Neural progenitor cell (in vitro differentiated cells): ENCODE measurements around the gene BARD1. TPM values are rescaled to one million over a fixed set of nuclear protein-coding genes. Genes with fewer than 3 reads are reported as not detected.

Source experiments
- DNase-seq: peaks from one replicate; pipeline ENCODE4 v3.0.0-alpha.2; 2016; ENCODE audit warnings: low spot score
- H2AFZ ChIP-seq: fragments of 200-600 bp; sonication (generic); replicated peaks from 2 replicates; pipeline ENCODE4 v1.6.1; 2016; ENCODE audit warnings: antibody characterized with exemption
- H3F3A ChIP-seq: fragments of 200-600 bp; sonication (generic); 2 replicates; pipeline ENCODE4 v1.6.1; 2016; ENCODE audit warnings: antibody characterized with exemption, low read depth
- H3K27ac ChIP-seq: fragments of 200-600 bp; sonication (generic); 2 replicates; pipeline ENCODE4 v1.5.1; 2016; ENCODE audit warnings: mild to moderate bottlenecking
- H3K27me3 ChIP-seq: fragments of 200-600 bp; sonication (generic); 2 replicates; pipeline ENCODE4 v1.6.1; 2016; ENCODE audit warnings: mild to moderate bottlenecking, moderate library complexity
- H3K36me3 ChIP-seq: fragments of 200-600 bp; sonication (generic); 2 replicates; pipeline ENCODE4 v1.5.1; 2016
- H3K4me1 ChIP-seq: fragments of 200-600 bp; sonication (generic); 2 replicates; pipeline ENCODE4 v1.6.1; 2016; ENCODE audit warnings: mixed run types
- H3K4me2 ChIP-seq: fragments of 200-600 bp; sonication (generic); 2 replicates; pipeline ENCODE4 v1.6.1; 2016
- H3K4me3 ChIP-seq: fragments of 200-600 bp; sonication (generic); 2 replicates; pipeline ENCODE4 v1.5.1; 2016
- H3K79me2 ChIP-seq: fragments of 200-600 bp; sonication (generic); 2 replicates; pipeline ENCODE4 v1.6.1; 2016; ENCODE audit warnings: low read depth
- H3K9ac ChIP-seq: fragments of 200-600 bp; sonication (generic); 2 replicates; pipeline ENCODE4 v1.6.1; 2016
- H3K9me3 ChIP-seq: fragments of 200-600 bp; sonication (generic); 2 replicates; pipeline ENCODE4 v1.5.1; 2016; ENCODE audit warnings: low read depth
- H4K20me1 ChIP-seq: fragments of 200-600 bp; sonication (generic); 2 replicates; pipeline ENCODE4 v1.6.1; 2016; ENCODE audit warnings: low read depth
- H3K27ac Mint-ChIP-seq: 3 replicates; pipeline ENCODE4 v1.8.0; 2021; ENCODE audit warnings: mixed read lengths
- H3K27me3 Mint-ChIP-seq: 2 replicates; pipeline ENCODE4 v1.8.0; 2022; ENCODE audit warnings: low read depth, mild to moderate bottlenecking, inconsistent platforms, moderate library complexity, mixed read lengths; ENCODE audit not compliant: insufficient read depth
- H3K36me3 Mint-ChIP-seq: 3 replicates; pipeline ENCODE4 v1.8.0; 2021; ENCODE audit warnings: mixed read lengths
- H3K4me1 Mint-ChIP-seq: 3 replicates; pipeline ENCODE4 v1.8.0; 2021; ENCODE audit warnings: mixed read lengths
- H3K4me3 Mint-ChIP-seq: 3 replicates; pipeline ENCODE4 v1.8.0; 2021; ENCODE audit warnings: mild to moderate bottlenecking, moderate library complexity, mixed read lengths
- H3K9me3 Mint-ChIP-seq: 3 replicates; pipeline ENCODE4 v1.8.0; 2020; ENCODE audit warnings: mixed read lengths
- EZH2 ChIP-seq: fragments of 200-600 bp; sonication (generic); IDR thresholded peaks from 2 replicates; pipeline ENCODE4 v1.6.1; 2017; ENCODE audit warnings: antibody characterized with exemption, mild to moderate bottlenecking, moderate library complexity
- EZH2phosphoT487 ChIP-seq: fragments of 200-600 bp; sonication (generic); IDR thresholded peaks from 2 replicates; pipeline ENCODE4 v1.6.1; 2017; ENCODE audit warnings: antibody characterized with exemption
- total RNA-seq: library from RNA; depleted of rRNA; stranded (reverse); fragments of >200 nt; gene quantifications from 2 replicates; pipeline ENCODE4 v1.2.3, GENCODE V29; 2015; ENCODE audit warnings: low replicate concordance
- TF ChIP-seq, protein P1 (sequence below): fragments of 200-600 bp; sonication (generic); IDR thresholded peaks from 2 replicates; pipeline ENCODE4 v1.5.1; 2017; ENCODE audit warnings: antibody characterized with exemption, mild to moderate bottlenecking

The BARD1 gene
- 38.6 and 42.8 TPM in 2 replicates for total RNA-seq

DNA sequence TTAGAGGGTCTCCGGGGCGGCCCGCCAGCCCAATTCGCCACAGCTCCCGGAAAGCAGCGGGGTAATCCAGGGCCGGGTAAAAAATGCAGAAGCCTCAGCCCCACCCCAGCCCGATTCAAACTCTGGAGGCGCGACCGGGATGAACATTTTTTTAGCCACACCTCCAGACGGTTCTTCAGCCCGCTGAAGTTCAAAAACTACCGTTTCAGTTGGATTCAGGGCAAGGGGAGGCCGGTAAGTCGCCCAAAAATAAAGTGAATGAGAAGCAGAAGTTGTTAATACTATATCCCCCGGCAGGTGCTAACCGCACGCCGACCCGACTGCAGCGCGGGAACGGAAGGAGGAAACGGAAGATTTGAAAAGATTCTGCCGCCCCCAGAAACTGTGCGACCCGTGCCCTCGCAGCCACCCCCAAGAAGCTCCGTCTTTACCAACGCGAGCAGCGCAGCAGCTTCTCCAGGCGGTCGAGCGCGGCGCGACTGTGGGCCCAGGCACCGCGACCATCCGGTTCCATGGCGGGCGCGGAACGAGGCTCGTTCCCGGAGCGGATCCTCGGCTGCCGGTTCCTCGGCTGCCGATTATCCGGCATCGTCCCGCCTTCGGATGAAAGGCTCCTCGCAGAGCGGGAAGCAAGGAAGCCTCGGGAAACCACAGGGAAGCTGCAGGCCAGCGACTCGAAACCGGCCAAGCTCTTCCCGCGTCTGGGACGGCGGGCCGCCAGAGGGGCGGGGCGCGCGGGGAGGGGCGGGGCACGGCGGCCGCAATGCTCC is at the start of gene BARD1:
Gene BARD1, minus strand, starts transcription at position 703 of the 770 bp plus-strand sequence. Its CDS starts 114 bp downstream, at position 589.
- peak within 1 kb of the TSS; percentile 90 for H3K27ac ChIP-seq
- peaks cover 17% of the 10 kb centered on the region for H3F3A ChIP-seq
- peaks cover 30% of the 10 kb centered on the region for H3K4me1 Mint-ChIP-seq
- TF ChIP-seq EZH2phosphoT487 (no peak), EZH2 (no peak)
- TF ChIP-seq, protein P1, sequence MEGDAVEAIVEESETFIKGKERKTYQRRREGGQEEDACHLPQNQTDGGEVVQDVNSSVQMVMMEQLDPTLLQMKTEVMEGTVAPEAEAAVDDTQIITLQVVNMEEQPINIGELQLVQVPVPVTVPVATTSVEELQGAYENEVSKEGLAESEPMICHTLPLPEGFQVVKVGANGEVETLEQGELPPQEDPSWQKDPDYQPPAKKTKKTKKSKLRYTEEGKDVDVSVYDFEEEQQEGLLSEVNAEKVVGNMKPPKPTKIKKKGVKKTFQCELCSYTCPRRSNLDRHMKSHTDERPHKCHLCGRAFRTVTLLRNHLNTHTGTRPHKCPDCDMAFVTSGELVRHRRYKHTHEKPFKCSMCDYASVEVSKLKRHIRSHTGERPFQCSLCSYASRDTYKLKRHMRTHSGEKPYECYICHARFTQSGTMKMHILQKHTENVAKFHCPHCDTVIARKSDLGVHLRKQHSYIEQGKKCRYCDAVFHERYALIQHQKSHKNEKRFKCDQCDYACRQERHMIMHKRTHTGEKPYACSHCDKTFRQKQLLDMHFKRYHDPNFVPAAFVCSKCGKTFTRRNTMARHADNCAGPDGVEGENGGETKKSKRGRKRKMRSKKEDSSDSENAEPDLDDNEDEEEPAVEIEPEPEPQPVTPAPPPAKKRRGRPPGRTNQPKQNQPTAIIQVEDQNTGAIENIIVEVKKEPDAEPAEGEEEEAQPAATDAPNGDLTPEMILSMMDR = no peak
- DNase-seq = peak; percentile 70
- peaks cover 19% of the 10 kb centered on the region for H3K36me3 Mint-ChIP-seq
- H3K27me3 Mint-ChIP-seq = no peaks in the 10 kb centered on the region
- peaks cover 50% of the 10 kb centered on the region for H3K79me2 ChIP-seq
- peak within 1 kb of the TSS; percentile 81 for H3K4me3 ChIP-seq
- H3K4me2 ChIP-seq = peak within 1 kb of the TSS; percentile 88
- peaks cover 38% of the 10 kb centered on the region for H4K20me1 ChIP-seq
- H3K9ac ChIP-seq = peak within 1 kb of the TSS; percentile 75
- H3K9me3 Mint-ChIP-seq = peaks cover 8% of the 10 kb centered on the region
- H3K4me1 ChIP-seq = peaks cover 14% of the 10 kb centered on the region
- H3K36me3 ChIP-seq = no peaks in the 10 kb centered on the region
- peak within 1 kb of the TSS; percentile 66 for H2AFZ ChIP-seq
- peak within 1 kb of the TSS; percentile 92 for H3K4me3 Mint-ChIP-seq
- H3K27ac Mint-ChIP-seq = peak within 1 kb of the TSS; percentile 97
- no peaks in the 10 kb centered on the region for H3K9me3 ChIP-seq
- peaks cover 14% of the 10 kb centered on the region for H3K27me3 ChIP-seq

DNA sequence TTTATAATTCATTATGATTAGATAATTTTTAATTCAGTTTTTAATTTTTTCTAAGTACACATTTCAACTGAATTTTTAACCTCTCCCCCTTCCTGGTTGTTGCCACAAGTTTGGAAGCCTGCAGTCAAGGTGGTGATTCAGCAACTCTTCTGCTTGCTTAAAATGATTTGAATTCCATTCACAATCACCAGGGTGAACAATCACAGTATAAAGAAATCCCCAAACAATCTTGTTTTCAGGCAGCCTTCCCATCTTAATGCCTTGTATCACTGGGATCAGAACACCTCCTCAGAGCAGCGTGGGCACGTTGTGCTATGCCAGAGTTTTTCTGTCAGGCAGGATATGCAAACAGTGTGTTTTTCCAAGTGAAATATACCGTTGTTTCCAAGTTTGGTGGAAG is 46.7 kb upstream of the BARD1 start:
- H3K27me3 Mint-ChIP-seq = no peaks in the 10 kb centered on the region
- Histone ChIP-seq H3F3A (no peaks in the 10 kb centered on the region), H3K27ac (no peak overlapping the region), H3K4me2 (no peak overlapping the region), H3K9me3 (no peaks in the 10 kb centered on the region), H3K4me1 (no peaks in the 10 kb centered on the region), H3K9ac (no peak overlapping the region), H3K4me3 (no peak overlapping the region), H3K36me3 (no peaks in the 10 kb centered on the region), H4K20me1 (no peaks in the 10 kb centered on the region), H3K79me2 (no peaks in the 10 kb centered on the region), H3K27me3 (no peaks in the 10 kb centered on the region), H2AFZ (no peak overlapping the region)
- no peaks in the 10 kb centered on the region for H3K9me3 Mint-ChIP-seq
- peaks cover 21% of the 10 kb centered on the region for H3K4me1 Mint-ChIP-seq
- H3K36me3 Mint-ChIP-seq = no peaks in the 10 kb centered on the region
- no peak overlapping the region for H3K4me3 Mint-ChIP-seq
- DNase-seq = no peak
- H3K27ac Mint-ChIP-seq = peak overlapping the region; percentile 58
- TF ChIP-seq, protein P1 = no peak
- TF ChIP-seq EZH2phosphoT487 = no peak
- no peak for TF ChIP-seq EZH2

DNA sequence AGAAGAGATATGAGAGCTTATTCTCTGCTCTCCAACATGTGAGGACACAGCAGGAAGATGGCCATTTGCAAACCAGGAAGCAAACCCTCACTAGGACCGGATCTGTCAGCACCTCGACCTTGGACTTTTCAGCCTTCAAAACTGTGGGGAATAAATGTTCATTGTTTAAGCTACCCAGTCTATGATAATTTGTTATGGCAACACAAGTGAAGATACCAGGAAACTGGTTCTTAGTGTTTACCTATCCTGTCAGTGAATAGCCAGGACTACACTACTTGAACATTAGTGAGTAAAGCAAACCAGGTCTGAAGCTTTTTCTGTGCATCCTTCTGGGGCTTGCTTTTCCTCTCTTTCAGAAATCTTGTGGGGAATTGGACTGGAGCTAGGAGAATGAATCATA is 44.4 kb upstream of the BARD1 start:
- Mint-ChIP-seq H3K27ac (no peak overlapping the region), H3K4me3 (no peak overlapping the region), H3K9me3 (no peaks in the 10 kb centered on the region), H3K27me3 (no peaks in the 10 kb centered on the region), H3K36me3 (no peaks in the 10 kb centered on the region), H3K4me1 (peaks cover 21% of the 10 kb centered on the region)
- Histone ChIP-seq H3K79me2 (no peaks in the 10 kb centered on the region), H3K9ac (no peak overlapping the region), H3K4me3 (no peak overlapping the region), H4K20me1 (no peaks in the 10 kb centered on the region), H3K9me3 (no peaks in the 10 kb centered on the region), H3K4me2 (no peak overlapping the region), H3K27ac (no peak overlapping the region), H3K36me3 (no peaks in the 10 kb centered on the region), H3K27me3 (no peaks in the 10 kb centered on the region), H2AFZ (no peak overlapping the region), H3F3A (no peaks in the 10 kb centered on the region), H3K4me1 (no peaks in the 10 kb centered on the region)
- no peak for DNase-seq
- TF ChIP-seq, protein P1 = no peak
- TF ChIP-seq EZH2phosphoT487 = no peak
- TF ChIP-seq EZH2 = no peak
